Measurements from ENCODE around the gene C9orf50.
A peak's percentile ranks its signal among the peaks of the same experiment; 100 is the strongest.

Gene C9orf50

DNA sequence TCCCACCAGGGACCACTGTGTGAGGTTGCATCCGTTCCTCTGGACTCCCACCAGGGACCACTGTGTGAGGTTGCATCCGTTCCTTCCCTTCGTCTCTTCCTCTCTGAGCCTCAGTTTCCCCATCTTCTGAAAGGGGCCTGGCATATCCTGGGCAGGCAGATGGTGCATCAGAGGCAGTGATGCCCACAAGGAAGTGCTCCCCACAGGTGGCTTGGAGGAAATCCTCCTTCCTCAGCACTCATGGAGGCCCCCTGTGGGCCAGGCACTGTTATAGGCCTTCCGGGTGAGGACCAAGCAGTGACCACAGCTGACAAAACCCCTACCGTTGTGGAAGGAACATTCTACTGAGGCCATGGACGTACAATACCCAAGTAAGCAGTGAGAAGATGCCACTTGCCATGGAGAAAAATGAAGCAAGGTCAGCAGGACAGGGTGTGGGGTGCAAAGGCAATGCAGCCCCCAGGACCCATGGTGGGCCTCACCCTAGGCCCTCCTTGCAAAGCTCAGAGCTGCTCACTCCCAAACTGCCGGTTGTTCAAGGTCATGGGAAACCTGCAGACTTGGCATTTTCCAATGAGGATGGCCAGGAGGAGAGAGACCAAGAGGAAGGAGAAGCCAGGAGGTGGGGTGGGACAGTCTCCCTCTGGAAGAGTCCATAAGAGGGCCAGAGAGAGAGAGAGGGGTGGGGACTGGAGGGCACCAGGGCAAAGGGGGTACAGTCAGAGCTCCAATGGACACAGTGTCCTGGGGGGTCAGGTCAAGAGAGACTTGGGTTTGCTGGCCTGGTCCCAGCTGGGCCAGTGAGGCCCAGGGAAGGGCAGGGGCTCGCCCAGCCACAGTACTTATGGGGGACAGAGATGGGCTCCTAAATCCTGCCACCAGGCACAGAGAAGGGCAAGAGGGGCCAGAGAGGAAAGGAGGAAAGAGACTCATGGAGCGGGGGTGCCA, 51.1 kb downstream of the C9orf50 start:
- DNase-seq: peak; percentile 34

DNA sequence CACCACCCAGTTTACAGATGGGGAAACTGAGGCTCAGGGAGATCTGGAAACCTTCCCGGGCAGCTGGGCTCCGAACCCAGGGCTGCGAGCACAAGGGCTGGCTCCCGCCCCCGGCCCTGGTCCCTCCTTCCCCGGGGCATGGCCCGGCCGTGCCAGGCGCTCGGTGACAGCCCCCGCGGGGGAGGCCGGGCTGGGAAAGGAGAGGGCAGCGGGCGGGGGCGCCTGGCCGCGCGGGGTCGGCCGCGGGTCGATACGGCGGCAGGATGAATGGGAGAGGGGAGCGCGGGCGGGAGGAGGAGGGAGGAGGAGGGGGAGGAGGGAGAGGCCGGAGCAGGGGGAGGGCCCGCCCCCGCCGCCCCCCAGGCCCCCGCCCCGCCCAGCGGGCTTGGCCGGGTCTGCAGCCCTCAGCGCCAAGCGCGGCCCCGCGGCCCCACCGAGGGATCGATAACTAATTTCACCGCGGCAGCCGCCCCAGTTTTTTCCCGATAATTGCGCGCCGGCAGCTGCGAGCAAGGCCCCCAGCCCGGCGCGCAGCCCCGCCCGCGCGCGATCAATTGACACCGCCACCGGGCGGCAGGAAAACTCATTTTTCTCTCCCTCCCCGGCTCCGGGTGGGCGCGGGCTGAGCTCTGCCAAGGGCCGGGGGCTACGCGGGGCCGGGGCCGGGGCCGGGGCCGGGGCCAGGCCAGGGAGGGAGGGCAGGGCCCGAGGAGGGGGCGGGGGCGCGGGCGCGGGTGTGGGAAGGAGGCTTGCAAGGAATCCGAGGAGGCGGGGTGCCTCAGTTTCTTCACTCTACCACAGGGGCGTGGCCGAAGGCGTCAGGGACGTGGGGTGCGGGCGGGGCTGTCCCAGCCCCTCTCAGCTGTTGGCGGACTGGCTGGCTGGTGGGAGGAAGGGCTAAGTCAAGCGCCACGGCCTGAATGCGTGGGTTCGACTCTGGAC, 52.1 kb downstream of the C9orf50 start:
- DNase-seq: peak; percentile 56

DNA sequence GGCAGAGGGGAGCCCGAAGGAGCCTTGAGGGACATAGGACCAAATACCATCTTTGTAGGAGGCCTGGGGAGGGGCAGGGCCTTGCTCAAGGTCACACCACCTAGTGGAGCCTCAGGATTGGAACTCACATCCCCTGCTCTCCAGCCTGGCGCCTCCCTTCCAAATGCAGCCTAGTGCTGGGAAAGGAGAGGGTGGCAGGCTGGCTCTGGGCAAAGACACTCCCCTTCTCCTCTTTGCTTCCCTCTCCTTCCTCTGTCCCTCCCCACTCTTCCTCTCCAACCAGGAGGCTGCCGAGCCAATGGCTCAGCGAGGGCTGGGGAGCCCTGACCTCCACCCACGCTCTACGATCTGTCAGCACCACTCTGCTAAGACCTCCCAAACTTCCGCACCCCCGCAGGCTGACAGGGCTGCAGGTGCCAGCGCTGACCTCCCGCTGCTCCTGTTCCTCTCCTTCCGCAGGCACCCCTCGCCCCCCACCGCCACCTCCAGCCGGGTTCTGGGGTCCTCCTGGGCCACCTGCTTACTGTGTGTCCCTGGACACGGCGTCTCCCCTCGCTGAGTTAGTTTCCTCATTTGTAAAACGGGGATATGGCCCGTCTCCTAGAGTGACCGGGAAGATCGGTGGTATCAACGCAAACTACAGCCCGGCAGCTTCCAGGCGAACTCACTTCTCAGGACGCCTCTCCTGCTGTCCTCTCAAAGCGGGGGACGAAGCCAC, 52.9 kb downstream of the C9orf50 start:
- DNase-seq: peak; percentile 29

DNA sequence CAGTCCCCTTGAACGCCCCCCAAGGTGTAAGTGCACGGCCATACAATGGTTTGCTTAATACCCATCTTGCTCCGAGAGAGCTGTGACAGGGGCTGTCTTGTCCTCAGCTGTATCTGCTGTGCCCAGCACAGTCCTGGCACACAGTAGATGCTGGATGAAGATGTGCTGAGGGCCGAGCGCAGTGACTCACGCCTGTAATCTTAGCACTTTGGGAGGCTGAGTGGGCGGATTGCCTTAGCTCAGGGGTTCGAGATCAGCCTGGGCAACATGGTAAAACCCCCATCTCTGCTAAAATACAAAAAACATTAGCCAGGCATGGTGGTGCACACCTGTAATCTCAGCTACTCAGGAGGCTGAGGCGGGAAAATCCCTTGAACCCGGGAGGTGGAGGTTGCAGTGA, 53.6 kb downstream of the C9orf50 start:
- DNase-seq: no peak

DNA sequence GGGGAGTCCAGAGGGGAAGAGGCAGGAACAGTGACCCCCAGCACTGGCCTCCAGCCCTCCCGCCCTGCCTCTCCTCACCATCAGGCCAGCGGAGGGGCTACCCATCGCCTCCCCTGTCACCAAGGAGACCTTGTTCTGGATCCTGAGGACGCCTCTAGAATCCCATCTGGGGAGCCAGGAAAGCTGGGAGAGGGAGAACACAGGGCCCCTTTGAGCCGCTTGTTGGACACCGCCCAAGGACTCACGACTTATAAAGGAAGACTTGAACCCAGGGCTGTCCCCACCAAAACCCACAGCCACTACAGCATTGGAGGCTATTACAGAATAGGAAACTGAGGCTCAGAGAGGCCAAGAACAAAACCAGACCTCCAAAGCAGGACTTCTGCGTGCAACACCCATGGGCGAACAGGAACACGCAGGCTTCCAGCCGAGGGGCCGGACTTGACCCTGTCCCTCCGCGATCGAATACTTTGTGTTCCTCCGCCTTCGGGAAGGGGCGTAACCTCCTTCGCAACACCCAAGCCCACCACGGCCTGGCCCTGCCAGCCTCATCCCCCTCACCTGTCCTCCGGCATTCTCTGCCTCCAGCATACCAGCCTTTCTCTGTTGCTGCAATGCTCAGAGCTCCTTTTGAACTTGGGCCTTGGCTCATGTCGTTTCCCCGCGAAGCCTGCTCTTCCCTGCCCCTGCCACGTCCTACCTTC, 54.2 kb downstream of the C9orf50 start:
- DNase-seq: no peak

DNA sequence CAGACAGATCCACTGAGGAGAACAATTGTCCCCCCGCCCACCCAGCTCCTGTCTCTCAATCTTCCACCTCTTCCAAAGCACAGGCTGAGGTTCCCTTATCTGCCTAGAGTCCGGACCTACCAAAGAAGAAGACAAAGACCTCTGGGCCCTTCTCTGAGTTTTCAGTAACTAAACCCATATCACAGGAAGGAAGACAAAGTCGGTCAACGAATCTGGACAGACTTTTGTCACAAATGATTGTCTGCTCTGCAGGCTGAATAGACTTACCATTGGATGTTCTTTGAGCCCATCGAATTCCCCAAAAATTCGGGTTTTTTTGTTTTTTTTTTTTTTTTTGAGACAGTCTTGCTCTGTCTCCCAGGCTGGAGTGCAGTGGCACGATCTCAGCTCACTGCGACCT, 58.0 kb downstream of the C9orf50 start:
- DNase-seq: no peak

DNA sequence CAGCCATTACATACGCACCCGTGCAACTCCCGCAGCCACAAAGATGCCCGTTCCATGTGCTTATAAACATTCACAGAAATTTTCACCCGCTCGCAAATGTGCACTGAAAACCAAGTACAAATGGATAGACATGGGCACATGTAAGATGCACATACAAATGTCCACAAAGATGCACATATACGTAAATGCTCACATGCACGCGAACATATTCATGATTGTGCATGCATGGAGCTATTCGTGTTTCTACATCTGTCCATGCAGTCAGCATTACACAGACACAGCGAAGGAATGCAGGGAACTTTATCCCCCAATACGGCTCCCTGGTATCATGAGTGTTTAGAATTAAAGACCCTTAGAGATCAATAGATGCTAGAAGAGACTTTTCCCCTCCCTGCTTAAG, 58.4 kb downstream of the C9orf50 start:
- DNase-seq: no peak
